Stimulated activated CD8-positive, alpha-beta memory T cell treated with anti-CD3 and anti-CD28 coated beads, Interleukin-15, amount 100 ng/mL, for 1 hour (primary cell): ENCODE data around the gene COL26A1.
"Not testable (repeated sequence)": the region's sequence is repeated elsewhere in the genome, so short reads cannot be mapped to it uniquely, and the experiment has no call there.

Experiments
- DNase-seq: peaks from one replicate; pipeline ENCODE4 v3.0.0-alpha.2; 2020; ENCODE audit warnings: low read depth

COL26A1 gene

DNA sequence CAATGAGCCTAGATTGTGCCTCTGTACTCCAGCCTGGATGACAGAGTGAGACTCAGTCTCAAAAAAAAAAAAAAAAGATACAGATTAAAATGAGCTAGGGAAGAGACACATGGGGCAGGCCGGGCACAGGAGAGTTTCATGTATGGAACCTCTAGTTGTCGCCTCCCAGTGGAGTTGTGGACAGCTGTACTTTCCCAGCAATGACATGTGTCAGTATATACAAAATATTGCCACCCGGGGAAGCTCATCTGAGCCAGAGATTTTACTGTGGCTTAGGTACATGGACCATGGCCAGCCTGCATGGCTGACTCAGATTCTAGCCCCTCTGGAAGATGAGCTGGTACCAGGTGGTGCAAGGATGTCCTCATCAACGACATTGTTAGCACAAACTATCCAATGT is 87.4 kb downstream of the COL26A1 start:
- DNase-seq = no peak

DNA sequence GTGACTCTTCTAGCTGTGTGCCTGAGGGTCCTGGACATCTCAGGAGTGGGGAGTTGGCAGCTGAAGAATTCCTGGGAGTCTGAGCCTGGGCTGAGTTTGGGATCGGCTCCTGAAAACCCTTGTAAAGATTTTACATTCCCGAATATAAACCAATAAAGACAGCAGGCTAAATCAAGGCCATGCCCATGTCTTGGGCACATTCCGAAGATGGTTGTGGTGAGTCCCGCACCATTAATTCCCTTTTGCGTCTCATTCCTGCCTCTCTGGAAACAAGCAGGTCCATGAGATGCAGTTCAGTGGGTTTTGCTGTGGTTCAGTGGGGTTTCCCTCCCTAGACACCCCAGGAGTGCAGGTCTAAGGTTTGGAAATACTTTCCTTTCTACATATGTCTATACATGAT is 90.9 kb downstream of the COL26A1 start:
- DNase-seq = no peak

DNA sequence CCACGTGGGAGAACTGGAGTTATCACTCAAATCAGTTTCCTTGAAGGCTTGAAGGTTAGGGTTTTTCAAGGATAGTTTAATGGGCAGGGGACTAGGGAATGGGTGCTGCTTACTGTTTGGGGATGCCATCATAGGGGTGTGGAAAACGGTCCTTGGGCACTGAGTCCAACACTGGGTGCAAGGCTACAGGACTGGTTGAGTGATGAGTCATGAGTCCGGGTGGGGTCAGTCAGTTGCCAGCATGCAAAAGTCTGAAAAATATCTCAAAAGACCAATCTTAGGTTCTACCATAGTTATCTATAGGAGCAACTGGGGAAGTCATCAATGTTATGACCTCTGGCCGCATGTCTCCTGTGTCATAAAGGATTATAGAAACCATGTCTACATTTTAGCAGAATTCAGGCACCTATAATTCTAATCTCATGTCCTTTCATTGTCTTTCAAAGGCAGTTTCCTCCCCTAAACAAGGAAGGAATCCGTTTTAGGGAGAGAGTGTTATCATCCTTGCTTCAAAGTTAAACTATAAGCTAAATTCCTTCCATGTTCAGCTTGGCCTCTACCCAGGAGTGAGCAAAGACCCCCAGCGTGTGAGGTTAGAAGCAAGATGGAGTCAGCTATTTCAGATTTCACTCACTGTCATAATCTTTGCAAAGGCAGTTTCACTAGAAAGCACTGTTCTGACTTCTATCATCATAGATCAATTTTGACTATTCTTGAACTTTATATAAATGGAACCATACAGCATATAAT is 94.5 kb downstream of the COL26A1 start:
- DNase-seq = no peak

DNA sequence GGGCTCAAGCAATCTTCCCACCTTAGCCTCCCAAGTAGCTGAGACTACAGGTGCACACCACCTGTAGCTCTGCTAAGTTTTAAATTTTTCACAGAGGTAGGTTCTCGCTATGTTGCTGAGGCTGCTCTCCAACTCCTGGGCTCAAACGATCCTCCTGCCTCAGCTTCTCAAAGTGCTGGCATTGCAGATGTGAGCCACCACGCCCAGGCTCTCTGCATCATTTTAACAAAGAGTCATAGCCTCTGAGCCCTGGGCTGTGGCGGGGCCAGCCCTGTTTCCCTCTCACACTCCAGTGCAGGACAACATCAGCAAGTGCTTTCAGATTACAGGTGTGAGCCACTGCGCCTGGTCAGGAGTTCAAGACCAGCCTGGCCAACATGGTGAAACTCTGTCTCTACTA is 102.5 kb downstream of the COL26A1 start:
- no peak for DNase-seq

DNA sequence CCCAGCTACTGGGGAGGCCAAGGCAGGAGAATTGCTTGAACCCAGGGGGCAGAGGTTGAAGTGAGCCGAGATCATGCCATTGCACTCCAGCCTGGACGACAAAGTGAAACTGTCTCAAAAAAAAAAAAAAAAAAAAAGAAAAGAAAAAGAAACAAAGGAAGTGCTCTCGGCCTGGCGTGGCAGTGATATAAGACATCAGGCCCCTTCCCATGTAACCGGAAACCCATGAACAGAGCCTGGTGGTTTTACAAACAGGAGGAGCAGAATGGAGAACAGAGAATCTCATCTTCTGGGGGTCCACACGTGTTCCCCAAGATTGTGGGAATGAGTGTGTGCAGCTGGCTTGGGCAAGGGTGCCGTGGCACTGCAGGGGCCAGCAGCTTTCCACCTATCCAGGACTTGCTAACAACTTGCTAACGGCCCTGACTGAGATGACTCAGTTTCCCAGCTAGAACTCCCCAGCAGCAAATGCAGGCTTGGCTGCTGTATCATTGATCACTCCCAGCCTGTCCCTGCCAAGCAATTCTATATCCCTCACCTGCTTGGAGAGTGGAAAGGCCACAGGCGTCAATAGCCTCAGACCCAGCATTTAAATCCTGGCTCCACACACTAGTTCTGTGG is 103.0 kb downstream of the COL26A1 start:
- DNase-seq = no peak

DNA sequence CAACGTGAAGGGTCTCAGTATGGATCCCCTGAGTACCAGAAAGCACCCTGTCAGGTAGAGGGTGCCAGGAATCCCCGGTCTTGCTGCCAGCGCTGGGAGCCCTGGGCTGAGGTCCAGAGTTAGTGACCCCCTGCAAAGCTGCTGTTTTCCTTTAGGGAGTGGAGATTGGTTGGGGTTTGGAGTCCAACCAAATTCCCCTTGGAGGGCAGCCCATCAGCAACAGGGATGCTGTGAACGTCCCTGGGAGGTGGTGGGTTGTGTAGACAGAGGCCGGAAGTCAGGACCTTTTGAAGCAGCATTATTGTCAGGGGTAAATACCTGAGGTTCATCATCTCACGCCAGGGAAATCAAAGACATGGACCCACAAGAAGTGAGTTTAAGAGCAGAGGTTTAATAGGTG is 104.2 kb downstream of the COL26A1 start:
- no peak for DNase-seq

DNA sequence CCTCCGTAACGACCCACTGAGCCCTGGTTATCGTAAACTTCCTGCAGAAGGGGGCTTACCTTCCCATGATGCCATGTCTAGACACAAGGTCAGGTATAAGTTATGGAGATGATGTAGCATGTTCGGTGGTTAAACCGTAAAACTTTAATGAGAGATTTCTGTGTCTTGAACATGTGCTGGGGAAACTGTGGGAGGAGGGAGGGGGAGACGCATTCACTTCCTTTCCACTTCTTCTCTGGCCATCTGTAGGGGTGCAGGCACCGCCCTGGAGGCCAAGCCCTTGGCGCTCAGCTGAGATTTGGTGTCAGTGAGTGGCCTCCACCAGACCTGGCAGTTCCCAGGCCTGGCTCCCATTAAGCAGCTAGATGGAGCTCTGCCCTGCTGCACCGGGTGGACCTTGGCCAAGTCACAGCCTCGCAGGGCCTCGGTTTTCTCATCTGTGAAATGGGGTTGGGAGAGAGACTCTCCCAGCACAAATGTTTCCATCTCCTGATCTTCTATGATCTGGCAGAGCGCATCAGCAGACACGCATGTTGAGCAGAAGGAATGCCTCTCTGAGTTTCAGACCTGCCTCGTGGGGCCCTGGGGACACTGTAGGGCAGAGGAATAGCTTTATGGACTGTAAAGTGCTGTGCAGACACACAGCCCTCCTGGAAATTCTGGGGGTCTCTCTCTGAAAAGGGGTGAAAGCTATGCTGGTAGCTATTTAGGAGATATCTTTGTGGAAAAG is 106.0 kb downstream of the COL26A1 start:
- DNase-seq = no peak

DNA sequence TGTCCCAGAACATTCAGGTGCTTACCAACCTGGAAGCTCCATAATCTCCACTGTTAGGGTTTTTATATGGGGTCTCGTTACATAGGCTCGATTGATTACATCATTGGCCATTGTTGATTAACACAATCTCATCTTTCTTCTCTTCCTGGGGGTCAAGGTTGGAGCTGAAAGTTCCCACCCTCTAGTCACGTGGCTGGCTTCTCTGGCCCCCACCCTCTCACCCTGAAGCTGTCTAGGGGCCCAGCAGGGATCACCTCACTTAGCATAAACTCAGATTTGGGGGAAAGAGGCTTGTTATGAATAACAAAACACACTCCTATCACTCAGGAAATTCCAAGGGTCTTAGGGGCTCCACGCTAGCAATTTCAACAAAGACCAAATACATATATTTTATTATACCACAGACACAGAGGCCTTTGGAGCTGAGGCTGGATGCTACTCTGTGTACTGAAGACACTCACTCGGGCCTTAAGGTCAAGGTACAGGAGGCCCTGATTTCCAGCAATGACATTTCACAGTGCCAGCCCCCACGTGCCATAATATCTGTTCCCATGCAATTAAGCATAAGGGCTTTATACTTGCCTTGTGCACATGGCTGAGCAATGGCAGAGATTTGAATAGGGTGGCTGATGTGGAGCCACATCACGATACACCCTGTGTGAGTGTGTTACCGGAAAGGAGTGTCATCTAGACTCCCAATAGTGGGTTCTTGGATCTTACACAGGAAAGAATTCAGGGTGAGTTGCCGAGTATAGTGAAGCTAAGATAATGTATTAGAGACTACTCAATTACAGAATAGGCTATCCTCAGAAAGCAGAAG is 108.2 kb downstream of the COL26A1 start:
- no peak for DNase-seq

DNA sequence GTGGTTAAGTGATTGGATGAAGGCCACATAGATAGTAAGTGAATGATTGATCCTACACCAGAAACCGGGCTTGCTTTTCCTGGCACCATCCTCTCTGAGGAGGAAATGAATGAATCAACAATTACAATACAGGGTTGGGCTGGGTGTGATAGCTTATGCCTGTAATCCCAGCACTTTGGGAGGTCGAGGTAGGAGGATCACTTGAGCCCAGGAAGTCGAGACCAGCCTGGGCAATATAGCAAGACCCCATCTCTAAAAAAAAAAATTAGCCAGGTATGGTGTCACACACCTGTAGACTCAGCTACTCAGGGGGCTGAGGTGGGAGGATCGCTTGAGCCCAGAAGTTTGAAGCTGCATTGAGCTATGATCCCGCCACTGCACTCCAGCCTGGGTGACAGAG is 111.5 kb downstream of the COL26A1 start:
- DNase-seq = no peak

DNA sequence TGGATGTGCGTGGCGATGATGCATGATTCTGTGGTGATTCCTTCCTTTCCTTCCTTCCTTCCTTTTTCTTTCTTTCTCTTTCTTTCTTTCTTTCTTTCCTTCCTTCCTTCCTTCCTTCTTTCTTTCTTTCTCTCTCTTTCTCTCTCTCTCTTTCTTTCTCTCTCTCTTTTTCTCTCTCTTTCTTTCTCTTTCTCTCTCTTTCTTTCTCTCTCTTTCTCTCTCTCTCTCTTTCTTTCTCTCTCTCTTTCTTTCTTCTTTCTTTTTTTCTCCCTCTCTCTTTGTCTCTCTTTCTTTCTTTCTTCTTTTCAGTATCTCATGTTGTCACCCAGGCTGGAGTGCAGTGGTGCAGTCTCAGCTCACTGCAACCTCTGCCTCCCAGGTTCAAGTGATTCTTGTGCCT is 113.0 kb downstream of the COL26A1 start:
- not testable (repeated sequence) for DNase-seq

DNA sequence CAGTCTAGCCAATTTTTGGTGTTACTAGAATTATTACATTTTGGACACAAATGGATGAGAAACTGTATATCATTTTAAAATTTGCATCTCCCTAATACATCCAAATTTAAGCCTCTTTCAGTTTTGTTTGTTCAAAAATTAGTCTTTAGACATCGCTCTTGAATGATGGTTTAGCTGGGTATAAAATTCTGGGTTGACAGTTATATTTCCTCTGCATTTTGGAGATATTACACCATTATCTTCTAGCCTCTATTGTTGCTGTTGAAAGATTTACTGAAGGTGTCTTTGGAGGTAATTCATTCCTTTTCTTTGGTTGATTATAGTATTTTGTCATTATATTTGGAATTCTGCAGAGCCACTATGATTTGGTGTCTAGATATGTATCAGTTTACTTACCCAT is 116.5 kb downstream of the COL26A1 start:
- no peak for DNase-seq

DNA sequence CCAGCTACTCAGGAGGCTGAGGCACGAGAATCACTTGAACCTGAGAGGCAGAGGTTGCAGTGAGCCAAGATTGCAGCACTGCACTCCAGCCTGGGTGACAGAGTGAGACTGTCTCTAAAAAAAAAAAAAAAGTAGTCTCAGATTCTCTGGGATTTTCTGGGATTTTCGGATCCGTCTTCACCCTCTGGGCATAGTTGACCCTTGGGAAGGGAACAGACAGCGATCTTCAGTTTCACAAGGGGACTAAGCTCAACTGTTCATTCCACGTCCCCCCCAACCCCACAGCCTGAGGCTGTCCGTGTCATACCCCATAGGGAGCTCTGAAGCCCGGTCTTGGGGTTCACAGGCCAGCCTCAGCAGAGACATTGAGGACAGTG is 123.4 kb downstream of the COL26A1 start:
- DNase-seq = not testable (repeated sequence)

DNA sequence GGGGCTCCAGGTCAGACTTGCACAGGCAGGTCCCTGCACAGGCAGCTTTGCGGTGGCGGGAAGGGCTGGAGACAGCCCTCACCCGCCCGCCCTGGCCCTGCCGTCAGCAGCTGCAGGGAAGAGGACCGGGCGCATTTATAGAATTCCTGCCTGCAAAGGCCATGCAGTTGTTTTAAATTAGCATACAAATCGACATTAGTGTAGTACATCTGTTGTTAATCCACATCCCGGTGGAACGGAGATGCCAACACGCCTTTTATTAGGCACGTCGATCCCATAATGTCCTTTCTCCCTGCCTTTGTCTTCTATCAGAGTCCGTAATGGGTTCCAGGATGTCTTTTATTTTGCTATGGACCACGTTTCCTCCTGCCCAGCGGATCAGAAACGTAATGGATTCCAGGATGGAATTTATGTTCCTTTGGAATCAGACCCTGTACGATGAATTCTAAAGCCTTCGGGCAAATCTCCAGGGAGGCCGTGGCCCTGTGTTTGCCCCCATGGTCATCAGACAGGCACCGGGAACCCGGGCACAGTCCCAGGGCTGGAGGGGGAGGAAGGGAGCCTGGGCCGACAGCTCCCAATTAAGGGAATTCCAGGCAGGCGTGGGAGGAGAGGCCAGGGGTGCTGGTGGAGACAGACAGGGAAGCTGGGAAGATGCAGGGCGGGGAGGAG is 123.9 kb downstream of the COL26A1 start:
- DNase-seq = no peak

DNA sequence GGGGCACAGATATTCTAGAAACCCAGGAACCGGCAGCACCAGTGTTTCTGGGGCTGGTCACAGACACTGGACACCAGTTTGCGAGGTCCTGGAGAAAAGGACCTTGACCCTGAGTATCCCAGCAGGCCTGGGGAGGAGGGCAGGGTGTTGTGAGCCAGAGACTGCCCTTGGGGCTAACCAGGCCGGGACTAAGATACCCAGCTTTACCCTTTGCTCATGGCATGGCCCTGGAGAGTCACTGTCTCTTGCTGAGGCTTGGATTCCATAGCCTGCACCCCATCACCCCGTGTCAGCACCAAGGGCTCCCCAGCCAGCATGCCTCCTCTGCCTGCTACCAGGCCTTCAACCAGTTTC is 124.4 kb downstream of the COL26A1 start:
- DNase-seq = no peak

DNA sequence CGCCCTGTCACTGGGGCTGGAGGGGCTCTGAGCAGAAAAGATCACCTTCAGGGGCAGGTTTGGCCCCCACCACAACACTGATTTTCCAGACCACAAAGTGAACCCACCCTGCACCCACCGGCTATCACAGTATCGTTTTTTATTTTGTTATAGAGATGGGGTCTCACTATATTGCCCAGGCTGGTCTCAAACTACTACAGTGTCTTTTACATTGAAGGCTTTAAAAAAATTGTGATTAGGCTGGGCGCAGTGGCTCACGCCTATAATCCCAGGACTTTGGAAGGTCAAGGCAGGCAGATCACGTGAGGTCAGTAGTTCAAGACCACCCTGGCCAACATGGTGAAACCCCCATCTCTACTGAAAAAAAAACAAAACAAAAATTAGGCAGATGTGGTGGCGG is 125.1 kb downstream of the COL26A1 start:
- no peak for DNase-seq

DNA sequence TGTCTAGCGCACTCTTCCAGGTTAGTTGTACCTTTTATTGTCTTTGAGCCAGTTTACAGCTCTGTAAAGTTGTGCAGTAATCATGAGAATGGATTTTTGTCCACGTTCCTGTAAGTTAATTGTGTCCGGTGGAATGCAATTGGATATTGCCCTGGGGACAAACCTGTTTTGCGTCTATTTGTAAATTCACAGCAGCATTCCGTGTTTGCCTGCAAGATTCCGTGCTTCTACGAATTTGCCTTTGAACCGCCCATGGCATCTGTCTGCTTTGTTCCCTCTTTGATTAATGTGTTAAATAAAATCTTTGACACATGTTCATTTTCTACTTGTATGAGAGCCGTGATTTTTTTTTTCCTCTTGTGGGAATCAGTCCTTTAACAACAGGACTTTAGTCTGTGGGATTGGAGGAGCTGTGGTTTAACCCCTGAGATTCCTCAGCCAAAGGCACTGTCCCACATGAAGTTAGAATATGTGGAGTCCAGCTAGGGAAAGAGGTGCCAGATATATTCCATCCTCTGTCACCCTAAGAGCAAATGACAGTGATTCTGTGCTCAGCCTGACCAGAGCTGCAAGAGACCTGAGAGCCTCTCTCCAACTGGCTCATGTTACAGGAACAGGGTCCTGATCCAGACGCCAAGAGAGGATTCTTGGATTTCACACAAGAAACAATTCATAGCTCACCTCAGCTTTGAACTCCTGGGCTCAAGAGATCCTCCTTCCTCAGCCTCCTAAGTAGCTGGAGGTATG is 126.3 kb downstream of the COL26A1 start:
- DNase-seq = no peak

DNA sequence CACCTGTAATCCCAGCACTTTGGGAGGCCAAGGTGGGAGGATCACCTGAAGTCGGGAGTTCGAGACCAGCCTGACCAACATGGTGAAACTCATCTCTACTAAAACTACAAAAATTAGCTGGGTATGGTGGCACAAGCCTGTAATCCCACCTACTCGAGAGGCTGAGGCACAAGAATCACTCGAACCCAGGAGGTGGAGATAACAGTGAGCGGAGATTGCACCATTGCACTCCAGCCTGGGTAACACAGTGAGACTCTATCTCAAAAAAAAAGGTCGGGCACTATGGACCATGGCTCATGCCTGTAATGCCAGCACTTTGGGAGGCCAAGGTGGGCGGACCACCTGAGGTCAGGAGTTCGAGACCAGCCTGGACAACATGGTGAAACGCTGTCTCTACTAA is 127.8 kb downstream of the COL26A1 start:
- not testable (repeated sequence) for DNase-seq

DNA sequence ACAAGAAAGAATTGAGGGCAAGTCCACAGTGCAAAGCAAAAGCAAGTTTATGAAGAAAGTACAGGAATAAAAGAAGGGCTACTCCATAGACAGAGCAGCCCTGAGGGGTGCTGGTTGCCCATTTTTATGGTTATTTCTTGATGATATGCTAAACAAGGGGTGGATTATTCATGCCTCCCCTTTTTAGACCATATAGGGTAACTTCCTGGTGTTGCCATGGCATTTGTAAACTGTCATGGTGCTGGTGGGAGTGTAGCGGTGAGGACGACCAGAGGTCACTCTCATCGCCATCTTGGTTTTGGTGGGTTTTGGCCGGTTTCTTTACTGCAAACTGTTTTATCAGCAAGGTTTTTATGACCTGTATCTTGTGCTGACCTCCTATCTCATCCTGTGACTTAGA is 128.8 kb downstream of the COL26A1 start:
- not testable (repeated sequence) for DNase-seq

DNA sequence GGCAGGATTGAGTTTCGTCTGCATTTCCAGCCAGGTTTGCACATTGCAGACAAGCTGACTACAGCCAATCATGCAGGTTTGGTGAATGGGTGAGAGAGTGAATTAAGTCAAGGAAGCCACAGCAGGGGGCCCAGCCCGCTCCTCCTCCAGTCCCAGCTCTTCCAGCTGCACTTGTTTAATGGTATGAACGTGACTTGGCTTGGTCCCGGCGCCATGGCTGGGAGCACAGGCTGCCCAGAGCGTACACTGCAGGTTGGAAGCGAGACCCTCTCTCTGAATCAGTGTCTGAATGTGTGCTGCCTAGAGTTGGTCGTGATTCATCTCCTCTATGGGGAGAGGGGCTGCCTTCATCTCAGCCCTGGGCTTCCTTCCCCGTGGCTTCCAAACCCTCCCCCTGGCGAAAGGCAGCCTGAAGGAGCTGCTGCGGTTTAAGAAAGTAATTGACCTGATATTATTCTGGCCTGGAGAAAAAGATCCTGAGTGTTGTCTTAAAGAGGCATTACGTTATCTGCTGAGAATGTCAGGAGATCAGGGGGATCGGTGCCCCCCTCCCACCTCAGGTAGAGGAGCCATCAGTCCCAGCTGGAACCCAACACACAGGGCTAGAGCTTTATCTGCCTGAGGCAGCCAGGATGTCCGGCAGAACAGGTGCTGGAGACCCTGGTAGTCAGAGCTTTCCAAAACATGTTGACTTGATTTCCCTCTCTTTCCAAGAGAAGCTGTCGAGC is 132.1 kb downstream of the COL26A1 start:
- no peak for DNase-seq

DNA sequence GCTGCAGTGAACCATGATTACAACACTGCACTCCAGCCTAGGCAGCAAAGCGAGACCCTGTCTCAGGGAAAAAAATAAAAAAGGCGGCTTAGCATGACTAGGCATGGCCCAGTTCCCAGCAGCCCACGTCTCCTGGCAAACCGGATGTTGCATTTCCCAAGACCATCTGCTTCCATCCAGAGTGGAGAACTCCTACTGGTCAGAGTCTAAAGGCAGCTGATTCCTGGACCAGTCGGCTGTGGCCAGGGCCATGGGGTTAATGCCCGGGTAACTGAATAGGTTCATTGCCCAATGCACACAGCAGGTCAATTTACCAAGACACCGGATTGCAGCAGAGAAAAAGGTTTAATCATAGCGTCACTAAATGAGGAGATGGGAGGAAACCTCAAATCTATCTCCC is 133.3 kb downstream of the COL26A1 start:
- DNase-seq = no peak

DNA sequence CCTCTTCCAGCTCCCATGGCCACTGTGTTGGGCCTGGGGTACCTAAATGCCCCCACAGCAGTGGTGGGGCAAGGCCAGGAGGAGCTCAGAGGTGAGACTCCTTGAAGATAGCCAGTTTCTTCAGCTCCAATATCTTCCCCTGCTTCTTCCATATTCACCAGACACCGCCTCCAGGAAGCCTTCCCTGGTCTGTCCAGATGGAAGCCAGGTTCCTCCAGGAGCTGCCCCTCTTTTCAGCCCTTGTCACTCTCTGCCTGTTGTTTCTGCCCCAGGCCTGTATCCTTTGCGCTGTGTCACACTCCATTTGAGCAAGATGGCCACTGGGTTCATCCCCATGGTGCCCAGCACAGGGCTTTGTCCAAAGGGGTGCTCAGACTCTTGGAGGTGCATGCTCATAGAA is 138.7 kb downstream of the COL26A1 start:
- no peak for DNase-seq
